SK-N-SH (cell line): ENCODE results near the gene LIN7A.

ENCODE experiments used
- CHD2 ChIP-seq: fragments of 150-350 bp; IDR thresholded peaks from 2 replicates; pipeline ENCODE4 v1.6.1; 2018; ENCODE audit warnings: low read length; ENCODE audit not compliant: partially characterized antibody
- CTCF ChIP-seq: fragments of 200-600 bp; sonication (generic); IDR thresholded peaks from 2 replicates; pipeline ENCODE4 v1.6.1; 2017; ENCODE audit warnings: antibody characterized with exemption, mild to moderate bottlenecking, moderate library complexity
- ELF1 ChIP-seq: IDR thresholded peaks from 2 replicates; pipeline ENCODE4 v1.4.0; 2012
- FOXJ3 ChIP-seq: sonication (generic); formaldehyde crosslinking; IDR thresholded peaks from 2 replicates; pipeline ENCODE4 v1.5.1; 2020; ENCODE audit warnings: mild to moderate bottlenecking, missing genetic modification reagents
- PBX3 ChIP-seq: IDR thresholded peaks from 2 replicates; pipeline ENCODE4; 2012
- POLR2AphosphoS5 ChIP-seq: IDR thresholded peaks from 2 replicates; pipeline ENCODE4 v1.6.1; 2012; ENCODE audit warnings: low read depth, low read length
- RAD21 ChIP-seq: IDR thresholded peaks from 2 replicates; pipeline ENCODE4 v1.6.1; 2012; ENCODE audit warnings: mild to moderate bottlenecking, low read length
- REST ChIP-seq: IDR thresholded peaks from 2 replicates; pipeline ENCODE4 v1.6.1; 2012; ENCODE audit warnings: mild to moderate bottlenecking, low read depth, low read length, moderate library complexity
- RFX5 ChIP-seq: IDR thresholded peaks from 2 replicates; pipeline ENCODE4 v1.6.1; 2012; ENCODE audit warnings: mild to moderate bottlenecking, improper control_type of control experiment, low read length
- RXRA ChIP-seq: IDR thresholded peaks from 2 replicates; pipeline ENCODE4 v1.4.0; 2012; ENCODE audit warnings: low read depth, mild to moderate bottlenecking, borderline replicate concordance
- TCF12 ChIP-seq: IDR thresholded peaks from 2 replicates; pipeline ENCODE4 v1.4.0; 2012
- USF1 ChIP-seq: IDR thresholded peaks from 2 replicates; pipeline ENCODE4 v1.4.0; 2012; ENCODE audit warnings: low read depth, borderline replicate concordance
- YY1 ChIP-seq: IDR thresholded peaks from 2 replicates; pipeline ENCODE4 v1.4.0; 2012; ENCODE audit warnings: low read depth, mild to moderate bottlenecking
- ZBTB33 ChIP-seq: IDR thresholded peaks from 2 replicates; pipeline ENCODE4 v1.4.0; 2012; ENCODE audit warnings: low read depth, borderline replicate concordance

GRCh38 chr12:80943338-80943737 lies 5.6 kb upstream of the LIN7A start:
- no peak for TF ChIP-seq REST
- TF ChIP-seq RXRA, result no peak
- no peak for TF ChIP-seq CTCF
- no peak for TF ChIP-seq ELF1
- TF ChIP-seq USF1, result no peak
- no peak for TF ChIP-seq RAD21
- no peak for TF ChIP-seq CHD2
- no peak for TF ChIP-seq YY1
- TF ChIP-seq RFX5, result no peak
- TF ChIP-seq FOXJ3 (CRISPR knock-in tag), result no peak
- no peak for TF ChIP-seq TCF12
- no peak for TF ChIP-seq POLR2AphosphoS5
- TF ChIP-seq PBX3, result no peak
- no peak for TF ChIP-seq ZBTB33
